HL-60/S4 treated with retinoic acid at 250 ng/mL for 4 days and 3 days (cell line): ENCODE results near the gene PUS1.

Experiments used
- in situ Hi-C: fragments of 300-500 bp; cut with MboI; formaldehyde crosslinking; loops from 2 replicates; pipeline ENCODE4 v1.7.0; 2022; ENCODE audit warnings: low sequenced_read_pairs

Gene PUS1

DNA sequence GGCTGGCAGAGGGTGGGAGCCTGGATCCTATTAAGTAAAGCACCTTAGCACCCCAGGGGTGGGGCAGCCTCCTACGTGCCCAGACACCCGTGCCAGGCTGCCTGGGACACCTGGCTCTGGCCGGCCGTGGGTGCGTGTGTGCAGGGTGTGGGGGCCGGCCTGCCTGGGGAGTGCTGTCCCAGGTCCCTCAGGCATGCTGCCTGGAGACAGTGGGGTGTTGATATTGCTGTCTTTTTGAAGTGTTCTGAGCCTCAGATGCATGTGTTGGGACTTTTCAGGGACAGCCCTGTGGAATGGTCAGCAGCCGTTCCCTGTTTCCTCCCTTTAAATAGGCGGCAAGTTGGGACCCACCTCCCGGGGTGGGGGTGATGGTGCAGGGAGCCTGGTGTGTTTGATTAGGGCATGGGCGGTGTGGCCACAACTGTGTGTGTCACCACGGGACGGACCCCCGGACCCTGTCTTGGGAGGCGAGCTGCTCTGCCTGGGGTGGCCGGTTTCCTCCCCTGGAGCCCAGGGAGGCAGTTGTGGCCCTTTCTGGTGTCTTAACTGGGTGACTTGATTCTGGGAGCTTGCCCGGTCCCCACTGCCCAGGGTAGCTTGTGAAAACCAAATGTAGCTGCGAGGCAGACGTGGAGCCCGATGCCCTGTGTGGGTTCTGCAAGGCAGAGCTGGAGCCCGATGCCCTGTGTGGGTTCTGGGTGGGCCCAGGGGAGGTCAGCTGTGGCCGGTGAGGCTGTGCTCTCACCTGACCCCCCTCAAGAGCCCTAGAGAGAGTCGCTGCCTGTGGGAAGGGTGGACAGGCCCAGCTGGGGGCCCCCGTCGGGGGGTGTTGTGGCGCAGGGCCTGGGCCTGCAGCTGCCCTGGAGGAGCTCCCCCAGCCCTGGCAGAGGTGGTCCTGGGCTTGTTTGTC, 26.5 kb upstream of the PUS1 start:
- in situ Hi-C loops, result no loop called here

DNA sequence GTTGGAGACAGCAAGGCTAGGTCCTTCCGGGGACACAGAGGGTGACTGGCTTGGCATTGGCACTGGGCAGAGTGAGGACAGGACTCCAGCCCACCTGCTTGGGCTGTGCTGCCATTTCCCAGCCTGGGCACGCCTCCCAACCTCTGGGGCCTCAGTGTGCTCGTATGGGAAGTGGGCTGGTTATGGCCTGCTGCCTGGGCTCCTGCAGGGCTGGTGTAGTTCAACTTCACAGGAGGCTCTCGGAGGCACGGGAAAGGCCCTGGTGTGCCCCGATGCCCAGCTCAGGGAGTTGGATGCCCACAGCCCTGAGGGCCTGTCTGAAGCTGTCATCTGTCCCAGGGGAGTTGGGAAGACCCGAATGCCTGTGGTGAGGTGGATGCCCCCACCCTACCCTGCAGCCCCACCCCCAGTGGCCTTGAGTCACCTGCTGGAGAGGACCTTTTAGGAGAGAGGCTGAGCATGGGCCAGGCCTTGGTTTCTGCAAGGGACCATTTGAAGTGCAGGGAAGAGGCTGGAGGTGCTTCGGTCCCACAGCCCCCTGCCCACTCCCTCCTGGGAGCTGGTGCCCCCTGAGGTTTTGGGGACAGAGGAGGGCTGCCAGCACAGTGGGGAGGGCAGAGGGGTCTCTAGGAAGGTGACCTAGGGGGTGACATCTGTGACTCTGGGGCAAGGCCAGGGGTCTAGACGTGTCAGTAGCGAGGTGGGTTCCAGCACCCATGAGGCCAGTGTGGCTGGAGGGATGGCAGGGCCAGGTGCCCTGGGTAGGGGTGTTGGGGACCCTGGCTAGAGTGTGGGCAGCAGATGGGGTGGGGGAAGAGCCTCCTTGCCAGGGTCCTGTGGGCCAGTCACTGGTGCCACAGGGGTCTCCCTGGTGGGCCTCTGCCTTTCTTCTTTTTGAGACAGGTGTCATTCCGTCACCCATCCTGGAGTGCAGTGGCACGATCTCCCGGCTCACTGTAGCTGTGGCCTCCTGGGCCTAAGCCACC, 25.5 kb upstream of the PUS1 start:
- in situ Hi-C loops, result no loop called here

DNA sequence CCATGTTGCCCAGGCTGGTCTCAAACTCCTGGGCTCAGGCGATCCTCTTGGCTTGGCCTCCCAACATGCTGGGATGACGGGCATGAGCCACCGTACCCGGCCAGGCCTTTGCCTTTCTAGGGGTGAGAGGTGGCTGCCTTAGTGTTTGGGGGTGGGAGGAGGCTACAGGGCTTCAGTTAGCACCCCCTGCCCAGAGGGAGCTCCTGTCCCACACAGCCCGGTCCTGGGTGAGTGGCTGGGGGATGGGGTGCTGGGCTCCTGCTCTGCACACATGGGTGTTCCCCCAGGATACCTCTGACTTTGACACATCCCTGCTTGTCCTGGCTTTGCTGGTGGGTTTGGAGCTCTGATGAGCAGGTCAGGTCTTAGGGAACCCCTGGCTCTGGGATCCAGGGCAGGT, 24.7 kb upstream of the PUS1 start:
- in situ Hi-C loops, result no loop called here

DNA sequence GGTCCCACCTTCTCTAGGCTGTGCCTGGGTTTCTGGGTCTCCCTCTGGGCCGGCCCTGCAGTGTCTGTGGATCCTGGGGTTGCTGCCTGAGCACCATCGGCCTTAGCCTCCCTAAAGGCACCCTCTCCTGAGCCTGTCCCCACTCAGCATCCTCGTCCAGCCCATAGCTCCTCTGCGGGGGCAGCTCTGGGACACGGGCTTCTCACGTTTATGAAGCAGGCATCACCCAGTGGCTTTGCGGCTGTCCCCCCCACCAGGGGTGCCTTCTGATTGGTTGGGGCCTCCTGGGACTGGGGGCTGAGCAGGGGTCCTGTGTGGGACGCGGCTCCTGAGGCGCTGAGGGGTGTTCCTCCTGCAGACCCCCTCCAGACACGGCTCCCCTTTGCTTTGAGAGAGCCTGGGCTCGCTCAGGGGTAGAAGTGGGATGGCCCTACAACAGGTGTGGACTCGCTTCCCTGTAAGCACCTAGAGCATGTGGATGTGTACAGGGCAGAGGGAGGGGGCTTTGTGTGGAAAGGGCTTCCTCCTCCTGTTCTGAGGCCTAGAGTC, 23.9 kb upstream of the PUS1 start:
- in situ Hi-C loops, result no loop called here

DNA sequence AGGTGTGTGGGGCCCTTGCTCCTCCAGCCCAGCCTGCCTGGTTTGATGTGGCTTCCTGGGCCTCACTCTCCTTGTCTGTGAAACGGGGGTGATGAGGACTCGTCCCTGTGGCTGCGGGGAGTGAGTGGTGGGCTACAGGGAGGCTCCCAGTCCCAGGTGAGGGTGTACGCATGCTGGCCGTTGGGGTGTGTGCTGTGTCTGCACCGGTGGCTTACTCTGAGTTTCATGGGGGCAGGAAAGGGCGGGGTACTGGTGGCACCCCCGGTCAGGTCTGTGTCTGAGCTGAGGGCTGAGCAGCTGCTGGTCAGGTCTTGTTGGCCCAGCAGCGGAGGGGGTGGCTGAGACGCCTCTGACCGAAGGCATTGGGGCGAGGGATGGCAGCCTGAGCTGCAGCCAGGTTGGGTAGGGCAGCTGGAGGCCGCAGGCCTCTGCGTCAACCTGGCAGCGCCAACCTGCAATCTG, 23.4 kb upstream of the PUS1 start:
- in situ Hi-C loops, result no loop called here

DNA sequence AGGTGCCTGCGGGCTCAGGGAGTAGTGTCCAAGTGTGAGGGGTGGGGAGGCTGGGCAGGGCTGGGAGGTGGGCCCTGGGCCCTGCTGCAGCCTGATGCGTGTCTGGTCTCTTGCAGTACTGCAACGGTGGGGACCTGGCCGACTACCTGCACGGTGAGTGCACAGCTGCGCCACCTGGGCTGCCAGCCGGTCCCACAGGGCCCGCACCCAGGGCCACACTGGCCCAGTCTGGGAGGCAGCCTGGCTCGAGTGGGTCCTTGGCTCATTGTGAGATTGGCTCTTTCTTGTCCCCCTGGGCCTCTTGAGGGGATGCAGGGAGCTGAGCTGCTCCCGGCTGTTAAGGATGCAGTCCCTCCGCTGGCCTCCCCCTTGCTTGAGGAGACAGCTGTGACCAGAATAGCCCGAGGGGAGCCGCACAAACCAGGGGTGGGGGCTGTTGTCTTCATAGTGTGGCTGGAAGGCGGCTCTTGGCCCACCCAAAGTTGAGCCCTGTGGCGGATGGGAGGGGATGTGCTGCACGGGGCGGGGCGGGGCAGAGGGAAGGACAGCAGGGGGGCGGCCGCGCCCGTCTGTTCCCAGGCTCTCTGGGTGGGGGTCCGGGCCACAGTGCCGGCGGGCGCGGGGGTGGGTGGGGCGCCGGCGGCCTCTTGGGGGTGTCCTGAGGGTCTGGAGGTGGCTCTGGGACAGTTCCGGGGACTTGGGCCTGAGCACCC, 21.5 kb upstream of the PUS1 start:
- in situ Hi-C loops, result no loop called here

DNA sequence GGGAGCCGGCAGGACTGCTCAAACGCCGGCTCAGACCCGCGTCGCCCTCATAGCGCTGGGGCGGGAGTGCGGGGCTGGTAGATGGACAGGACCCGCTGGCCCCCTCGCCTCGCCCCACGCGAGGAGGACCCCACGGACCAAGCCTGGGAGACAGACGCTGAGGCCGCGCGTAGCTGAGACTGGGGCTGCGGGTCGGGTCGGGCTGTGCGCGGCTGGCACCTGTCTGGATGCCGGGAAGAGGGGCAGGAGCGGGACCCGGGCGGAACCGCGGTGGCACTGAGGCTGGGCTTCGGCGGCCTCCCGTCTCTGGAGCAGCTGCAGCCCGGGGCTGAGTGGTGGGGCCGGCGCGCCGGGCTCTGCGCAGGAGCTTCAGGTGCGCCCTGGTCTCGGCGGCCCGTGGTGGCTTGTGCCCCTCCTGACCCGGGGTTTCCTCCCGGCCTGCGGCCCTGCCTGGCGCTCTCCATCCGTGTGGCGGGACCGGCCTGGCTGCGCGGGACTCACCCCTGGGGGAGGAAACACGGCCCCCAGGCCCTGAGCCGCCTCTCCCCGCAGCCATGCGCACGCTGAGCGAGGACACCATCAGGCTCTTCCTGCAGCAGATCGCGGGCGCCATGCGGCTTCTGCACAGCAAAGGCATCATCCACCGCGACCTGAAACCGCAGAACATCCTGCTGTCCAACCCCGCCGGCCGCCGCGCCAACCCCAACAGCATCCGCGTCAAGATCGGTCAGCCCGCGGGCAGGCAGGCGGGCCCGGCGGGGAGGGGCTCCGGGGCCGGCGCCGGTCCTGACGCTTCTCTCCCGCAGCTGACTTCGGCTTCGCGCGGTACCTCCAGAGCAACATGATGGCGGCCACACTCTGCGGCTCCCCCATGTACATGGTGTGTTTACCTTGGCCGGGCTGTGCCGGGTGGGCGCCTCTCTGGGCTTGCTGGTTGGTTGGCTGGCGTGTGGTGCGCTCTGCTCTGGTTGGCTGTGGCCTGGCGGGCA, 20.7 kb upstream of the PUS1 start:
- in situ Hi-C loops, result no loop called here

DNA sequence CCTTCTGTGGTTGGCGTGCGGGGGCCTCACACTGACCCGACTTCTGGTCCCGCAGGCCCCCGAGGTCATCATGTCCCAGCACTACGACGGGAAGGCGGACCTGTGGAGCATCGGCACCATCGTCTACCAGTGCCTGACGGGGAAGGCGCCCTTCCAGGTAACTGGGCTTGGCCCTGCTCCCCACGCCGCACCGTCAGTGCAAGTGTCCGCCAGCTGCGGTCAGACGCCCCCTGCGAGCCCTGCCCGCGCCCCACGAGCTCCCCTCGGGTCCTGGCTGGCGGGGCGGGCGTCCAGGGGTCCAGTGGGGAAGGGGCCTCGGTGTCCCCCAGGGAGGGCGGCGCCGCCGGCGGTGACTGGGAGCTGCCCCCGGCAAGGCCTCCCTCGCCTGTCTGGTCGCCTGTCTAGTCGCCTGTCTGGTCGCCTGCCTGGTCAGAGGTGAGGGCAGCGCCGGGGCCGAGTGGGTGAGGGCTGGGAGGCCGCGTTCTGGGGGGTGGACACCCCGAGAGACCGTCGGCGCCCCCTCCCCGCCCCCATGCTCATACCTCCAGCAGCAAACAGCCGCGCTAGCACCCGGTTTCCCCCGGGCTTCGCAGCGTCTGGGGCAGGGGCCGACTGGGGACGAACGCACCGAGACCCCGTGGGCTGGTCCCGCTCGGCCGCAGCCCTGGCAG, 19.9 kb upstream of the PUS1 start:
- in situ Hi-C loops, result no loop called here

DNA sequence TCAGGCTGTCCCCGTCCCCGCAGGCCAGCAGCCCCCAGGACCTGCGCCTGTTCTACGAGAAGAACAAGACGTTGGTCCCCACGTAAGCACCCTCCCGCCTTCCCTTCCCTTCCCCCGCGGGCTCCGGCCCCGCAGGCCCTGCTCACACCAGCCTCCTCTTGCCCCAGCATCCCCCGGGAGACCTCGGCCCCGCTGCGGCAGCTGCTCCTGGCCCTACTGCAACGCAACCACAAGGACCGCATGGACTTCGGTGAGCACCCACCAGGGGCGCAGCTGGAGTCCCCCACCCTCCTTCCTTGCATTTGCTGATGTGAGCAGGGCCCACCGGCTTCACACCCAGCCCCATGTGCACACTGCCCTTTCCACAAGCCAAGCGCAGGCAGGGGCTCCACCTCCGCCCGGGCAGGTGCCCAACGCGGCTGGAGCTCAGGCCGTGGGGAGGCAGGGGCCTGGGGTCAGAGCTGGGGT, 19.3 kb upstream of the PUS1 start:
- in situ Hi-C loops, result no loop called here

DNA sequence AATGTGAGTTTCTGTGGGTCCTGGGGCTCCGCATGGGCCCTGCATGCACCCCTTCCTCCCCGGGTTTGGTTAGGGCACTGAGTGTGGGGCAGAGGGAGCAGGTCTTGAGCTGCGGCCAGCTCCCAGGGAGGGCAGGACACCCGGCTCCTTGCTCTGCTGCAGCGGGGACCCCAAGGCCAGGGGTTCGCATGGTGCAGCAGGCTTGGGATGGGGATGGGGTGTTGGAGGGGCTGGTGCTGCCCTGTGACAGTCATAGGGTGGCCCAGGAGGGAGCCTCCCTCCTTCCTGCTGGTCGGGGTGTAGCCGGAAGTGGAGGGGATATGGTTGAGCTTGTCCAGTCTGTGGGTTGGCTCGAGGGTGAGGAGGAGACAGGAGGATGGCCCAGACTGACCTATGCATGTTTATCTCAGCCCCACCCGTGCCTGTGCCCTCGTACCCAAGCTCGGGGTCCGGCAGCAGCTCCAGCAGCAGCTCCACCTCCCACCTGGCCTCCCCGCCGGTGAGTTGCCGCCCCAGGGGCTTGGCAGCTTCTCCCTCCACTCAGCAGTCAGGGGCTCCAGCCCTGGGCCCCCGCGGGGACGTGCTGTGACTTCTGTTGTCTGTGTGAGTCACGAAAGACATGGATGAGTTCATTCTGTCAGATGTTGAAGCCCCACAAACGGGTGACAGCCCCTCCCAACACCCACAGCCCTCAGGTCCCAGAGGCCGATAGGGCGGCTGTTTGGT, 18.6 kb upstream of the PUS1 start:
- in situ Hi-C loops, result no loop called here

DNA sequence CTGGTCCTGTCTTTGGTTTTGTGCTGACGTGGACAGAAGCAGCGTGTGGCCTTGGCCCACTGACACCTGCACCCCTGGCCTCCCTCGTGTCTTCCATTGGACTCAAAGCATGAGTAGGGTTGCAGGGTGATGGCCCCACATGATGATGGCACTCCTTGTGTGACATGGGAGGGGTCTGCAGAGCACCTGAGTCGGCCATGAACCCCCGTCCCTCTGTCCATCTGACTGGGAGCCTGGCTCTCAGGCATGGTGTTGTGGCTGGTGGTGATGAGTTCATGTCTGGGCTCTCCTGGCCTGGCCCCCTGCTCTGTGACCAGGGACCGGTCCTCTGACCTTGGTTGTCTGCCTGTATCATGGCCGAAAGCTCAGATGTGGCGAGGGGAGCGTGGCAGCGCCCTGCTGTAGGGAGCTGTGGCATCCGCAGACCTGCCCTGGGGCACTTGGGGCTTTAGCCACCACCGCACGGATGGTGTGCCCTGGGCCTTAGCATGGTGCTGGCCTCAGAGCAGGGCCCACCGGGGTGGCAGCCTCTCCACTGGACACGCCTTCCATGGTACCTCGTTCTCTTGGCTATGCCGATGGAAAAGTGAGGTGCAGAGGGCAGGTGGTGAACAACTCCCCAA, 17.9 kb upstream of the PUS1 start:
- in situ Hi-C loops, result no loop called here

DNA sequence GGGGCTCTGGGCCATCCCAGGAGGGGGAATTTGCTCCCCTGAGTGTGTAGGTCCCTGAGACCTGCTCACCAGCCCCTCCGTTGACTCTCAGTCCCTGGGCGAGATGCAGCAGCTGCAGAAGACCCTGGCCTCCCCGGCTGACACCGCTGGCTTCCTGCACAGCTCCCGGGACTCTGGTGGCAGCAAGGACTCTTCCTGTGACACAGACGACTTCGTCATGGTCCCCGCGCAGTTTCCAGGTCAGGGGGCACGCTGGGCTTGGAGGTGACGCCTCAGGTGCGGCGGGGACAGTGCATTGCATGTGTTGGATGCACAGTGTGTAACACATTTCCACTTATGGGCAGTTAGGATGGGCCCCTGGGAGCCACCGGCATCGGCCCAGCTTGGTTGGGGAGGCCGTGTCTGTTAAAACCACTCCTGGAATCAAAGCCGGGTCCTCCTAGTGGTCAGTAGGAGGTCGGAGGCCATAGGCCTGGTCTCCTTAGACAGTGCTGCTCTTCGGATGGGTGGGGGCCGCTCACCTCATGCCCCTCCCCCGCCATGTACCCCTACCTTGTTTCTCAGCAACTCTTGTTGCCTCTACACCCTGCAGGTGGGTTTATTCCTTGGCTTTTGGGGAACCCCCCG, 17.1 kb upstream of the PUS1 start:
- in situ Hi-C loops, result no loop called here

DNA sequence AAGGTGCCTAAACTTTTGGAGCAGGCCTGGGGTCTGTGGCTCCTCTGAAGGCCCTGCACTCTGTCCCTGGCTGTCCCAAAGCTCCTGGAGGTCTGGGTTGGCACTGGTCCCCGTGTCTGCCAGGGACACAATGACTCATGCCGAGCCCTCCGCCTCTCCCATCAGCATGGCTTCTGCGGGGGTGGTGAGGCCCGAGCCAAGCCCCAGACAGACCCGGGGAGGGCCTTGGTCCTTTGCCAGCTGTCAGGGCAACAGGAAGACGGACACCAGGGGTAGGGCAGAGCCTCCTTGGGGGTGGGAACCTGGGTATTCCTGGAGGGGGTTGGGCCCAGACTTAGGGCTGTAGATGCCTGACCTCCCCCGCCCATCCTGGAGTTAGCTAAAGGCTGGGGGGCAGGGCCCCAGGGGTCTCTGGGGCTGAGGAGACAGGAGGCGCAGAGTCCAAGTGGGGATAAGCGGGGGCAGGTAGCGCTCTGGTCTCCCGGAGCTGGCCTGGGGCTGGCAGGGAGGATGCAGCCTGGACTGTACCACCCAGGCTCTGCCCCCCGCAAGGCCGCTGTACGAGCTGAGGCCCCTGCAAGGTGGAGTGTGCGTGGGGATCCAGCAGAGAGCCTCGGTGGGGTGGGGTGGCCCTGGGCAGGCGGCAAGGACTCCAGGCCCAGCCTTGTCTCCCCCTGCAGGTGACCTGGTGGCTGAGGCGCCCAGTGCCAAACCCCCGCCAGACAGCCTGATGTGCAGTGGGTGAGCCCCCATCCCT, 16.4 kb upstream of the PUS1 start:
- in situ Hi-C loops, result no loop called here

DNA sequence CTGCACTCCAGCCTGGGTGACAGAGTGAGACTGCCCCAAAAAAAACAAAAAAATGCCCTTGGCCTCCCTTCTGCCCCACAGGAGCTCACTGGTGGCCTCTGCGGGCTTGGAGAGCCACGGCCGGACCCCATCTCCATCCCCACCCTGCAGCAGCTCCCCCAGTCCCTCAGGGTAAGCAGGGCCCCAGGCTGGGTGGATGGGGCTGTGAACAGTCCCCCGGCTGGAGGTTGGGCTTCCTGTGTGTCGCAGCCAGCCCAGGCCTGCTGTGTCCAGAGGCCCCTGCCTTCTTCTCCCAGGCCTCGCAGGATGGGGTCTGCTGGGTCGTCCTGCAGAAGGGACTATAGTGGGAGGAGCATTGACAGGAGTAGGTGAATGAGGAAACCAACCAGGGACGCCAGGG, 15.4 kb upstream of the PUS1 start:
- in situ Hi-C loops, result no loop called here

DNA sequence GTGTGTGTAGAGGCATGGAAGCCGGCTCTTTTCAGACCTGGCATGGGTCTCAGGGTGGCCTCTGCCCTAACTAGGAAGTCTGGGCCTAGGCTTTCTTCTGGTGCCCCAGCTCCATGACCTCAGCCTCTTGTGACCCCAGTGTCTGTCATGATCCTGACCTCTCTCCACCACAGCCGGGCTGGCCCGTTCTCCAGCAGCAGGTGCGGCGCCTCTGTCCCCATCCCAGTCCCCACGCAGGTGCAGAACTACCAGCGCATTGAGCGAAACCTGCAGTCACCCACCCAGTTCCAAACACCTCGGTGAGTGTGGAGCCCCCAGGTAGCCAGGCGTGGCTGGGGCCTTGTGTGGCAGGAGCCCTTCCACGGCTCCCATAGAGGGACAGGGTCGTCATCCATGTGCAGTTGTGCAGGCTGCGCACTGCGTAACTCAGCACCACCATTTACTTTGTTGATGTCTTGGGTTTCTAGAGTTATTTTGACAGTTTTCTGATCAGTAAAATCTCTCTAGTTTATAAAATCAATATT, 14.8 kb upstream of the PUS1 start:
- in situ Hi-C loops, result no loop called here

DNA sequence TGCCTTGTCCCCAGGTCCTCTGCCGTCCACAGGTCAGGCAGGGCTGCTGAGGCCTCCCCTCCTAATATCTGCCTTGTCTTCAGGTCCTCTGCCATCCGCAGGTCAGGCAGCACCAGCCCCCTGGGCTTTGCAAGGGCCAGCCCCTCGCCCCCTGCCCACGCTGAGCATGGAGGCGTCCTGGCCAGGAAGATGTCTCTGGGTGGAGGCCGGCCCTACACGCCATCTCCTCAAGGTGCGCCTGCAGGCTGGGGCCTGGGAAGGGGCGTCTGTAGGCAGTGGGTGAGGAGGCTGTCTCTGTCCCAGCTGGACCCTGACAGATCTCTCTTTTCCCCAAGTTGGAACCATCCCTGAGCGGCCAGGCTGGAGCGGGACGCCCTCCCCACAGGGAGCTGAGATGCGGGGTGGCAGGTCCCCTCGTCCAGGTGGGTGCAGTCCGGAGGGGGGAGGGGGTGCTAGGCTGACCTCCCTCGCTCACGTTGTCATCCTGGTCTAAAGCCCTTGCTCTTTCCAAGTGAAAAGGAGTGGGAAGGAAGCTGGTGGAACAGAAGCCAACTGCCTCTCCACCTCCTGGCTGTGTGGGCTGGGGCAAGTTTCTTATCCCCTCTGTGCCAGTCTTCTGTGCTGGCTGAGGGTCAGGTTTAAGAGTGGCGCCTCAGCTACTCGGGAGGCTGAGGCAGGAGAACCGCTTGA, 13.9 kb upstream of the PUS1 start:
- in situ Hi-C loops, result no loop called here
